VCaP (cell line): ENCODE measurements around the gene BCLAF1.

Experiments
- H3K27ac ChIP-seq: fragments of 450-650 bp; 2 replicates; pipeline ENCODE4 v1.5.1; 2017
- TF ChIP-seq, protein P1 (sequence below): fragments of 450-650 bp; conservative IDR thresholded peaks from 2 replicates; pipeline ENCODE4 v1.5.1; 2017; ENCODE audit warnings: mild to moderate bottlenecking, moderate library complexity

BCLAF1 gene

DNA sequence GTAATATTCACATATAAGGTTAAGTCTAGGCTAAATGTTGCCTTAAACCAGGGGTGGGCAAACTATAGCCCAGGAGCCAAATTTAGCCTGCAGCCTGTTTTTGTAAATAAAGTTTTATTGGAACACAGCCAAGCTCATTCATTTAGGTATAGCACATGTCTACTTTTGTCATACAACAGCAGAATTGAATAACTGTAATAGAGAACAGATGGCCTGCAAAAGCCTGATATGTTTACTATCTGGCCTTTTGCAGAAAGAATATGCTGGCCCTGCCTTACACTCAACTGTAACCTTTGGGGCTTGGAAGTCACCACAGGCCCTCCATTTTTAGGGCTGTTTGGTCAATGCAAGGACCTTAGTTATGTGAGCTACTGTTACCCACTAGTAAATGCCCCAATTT, 17.7 kb upstream of the BCLAF1 start:
- TF ChIP-seq, protein P1, sequence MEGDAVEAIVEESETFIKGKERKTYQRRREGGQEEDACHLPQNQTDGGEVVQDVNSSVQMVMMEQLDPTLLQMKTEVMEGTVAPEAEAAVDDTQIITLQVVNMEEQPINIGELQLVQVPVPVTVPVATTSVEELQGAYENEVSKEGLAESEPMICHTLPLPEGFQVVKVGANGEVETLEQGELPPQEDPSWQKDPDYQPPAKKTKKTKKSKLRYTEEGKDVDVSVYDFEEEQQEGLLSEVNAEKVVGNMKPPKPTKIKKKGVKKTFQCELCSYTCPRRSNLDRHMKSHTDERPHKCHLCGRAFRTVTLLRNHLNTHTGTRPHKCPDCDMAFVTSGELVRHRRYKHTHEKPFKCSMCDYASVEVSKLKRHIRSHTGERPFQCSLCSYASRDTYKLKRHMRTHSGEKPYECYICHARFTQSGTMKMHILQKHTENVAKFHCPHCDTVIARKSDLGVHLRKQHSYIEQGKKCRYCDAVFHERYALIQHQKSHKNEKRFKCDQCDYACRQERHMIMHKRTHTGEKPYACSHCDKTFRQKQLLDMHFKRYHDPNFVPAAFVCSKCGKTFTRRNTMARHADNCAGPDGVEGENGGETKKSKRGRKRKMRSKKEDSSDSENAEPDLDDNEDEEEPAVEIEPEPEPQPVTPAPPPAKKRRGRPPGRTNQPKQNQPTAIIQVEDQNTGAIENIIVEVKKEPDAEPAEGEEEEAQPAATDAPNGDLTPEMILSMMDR = no peak
- H3K27ac ChIP-seq = no peak overlapping the region

DNA sequence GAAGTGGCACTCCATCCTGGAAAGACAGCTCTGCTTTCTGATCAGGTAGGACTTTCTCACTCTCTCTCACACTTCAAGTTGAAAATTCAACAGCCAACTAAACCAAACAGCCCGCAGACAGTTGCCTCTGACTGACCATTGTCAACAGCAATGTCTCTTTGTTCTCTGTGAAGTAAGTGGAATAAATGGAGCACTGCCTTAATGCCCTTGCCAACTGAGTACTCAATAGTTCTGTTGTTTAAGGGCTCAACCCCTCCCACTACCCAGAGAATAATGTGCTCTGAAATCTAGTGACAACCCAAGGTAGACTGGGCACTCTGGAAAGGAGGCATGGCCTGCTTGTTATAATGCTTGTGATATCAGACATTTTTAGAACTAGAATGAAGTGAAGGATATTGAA, 16.8 kb upstream of the BCLAF1 start:
- no peak overlapping the region for H3K27ac ChIP-seq
- TF ChIP-seq, protein P1 = no peak

DNA sequence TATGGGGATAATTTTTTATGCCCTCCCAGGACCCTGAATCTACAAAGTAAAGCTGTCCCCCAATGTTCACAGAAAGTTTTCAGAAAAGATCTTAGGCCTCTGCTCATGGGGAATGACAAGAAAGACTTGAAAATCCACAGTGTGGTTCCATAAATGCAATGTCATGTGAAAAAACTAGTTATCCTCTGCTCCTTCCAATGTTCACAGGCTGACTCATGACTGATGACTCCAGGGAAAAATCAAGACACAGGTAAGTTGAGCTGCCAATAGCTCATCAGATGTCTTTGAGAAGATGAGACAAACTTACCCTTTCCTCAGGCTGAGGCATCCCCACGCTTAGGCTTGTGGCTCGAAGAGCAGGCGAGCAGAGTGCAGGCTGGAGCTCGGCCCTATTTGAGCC, 14.8 kb upstream of the BCLAF1 start:
- TF ChIP-seq, protein P1 = no peak
- no peak overlapping the region for H3K27ac ChIP-seq

DNA sequence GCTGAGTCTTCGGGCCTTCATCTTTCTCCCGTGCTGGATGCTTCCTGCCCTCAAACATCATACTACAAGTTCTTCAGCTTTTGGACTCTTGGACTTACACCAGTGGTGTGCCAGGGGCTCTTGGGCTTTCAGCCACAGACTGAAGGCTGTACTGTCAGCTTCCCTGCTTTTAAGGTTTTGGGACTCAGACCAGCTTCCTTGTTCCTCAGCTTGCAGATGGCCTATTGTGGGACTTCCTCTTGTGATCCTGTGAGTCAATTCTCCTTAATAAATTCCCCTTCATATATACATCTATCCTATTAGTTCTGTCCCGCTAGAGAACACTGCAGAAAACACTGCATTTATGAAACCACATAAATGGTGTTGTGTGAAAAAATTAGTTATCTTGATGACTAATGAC, 13.9 kb upstream of the BCLAF1 start:
- TF ChIP-seq, protein P1 = no peak
- H3K27ac ChIP-seq = no peak overlapping the region

DNA sequence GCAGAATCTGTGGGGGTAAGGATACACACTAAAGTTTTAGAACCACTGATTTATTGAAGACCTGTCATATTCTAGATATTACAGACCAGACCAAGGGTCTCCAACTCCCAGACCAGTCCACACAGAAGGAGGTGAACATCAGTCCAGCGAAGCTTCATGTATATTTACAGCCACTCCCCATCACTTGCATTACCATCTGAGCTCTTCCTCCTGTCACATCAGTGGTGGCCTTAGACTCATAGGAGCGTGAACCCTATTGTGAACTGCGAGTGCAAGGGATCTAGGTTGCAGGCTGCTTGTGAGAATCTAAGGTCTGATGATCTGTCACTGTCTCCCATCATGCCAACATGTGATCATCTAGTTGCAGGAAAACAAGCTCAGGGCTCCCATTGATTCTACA, 5.0 kb upstream of the BCLAF1 start:
- H3K27ac ChIP-seq = no peak overlapping the region
- TF ChIP-seq, protein P1 = no peak

DNA sequence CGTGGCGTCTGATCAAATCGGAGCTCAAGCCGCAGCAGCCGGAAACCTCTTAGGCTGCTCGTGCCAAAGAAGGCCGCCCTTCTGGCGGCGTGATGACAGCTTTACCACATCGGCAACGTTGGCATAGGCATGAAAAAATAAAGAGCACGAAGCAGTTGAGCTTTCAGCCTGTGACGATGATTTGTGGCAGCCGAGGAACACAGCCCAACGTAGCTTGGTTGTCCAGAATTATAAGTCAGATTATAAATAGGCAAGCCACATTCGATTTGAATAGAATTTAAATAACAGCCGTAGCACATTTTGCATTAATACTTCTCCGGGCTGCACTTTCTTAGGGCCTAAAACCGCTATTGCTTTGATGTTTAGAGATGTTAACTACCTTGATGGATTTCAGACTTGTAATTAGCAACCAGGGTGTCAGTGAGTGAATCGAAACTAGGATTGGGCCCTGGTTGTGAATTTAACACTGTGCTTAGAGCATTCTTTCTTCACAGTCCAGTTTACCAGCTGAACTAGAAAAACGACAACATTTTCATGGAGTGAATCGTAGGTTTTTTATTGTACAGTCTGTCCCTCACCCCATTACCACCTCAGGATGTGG, 864 bp upstream of the BCLAF1 start:
- TF ChIP-seq, protein P1 = no peak

DNA sequence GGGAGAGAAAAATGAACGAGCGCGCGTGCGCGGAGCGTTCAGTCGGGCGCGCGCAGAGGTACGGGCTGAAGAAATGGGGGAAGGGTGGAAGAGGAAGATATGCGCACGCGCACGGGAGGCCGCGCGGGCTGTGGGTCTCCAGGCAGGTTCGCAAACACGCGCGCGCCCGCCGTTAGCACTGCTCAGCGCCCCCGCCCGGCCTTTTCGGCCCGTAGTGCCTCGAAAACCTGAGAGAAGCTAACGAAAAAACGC, 393 bp downstream of the BCLAF1 start:
- TF ChIP-seq, protein P1 = no peak
- H3K27ac ChIP-seq = peak overlapping the region; percentile 100

More for the DNA sequence above, 864 bp upstream of the BCLAF1 start:
- peak overlapping the region; percentile 100 for H3K27ac ChIP-seq
